IPS DF 6.9 (cell line): Measurements from ENCODE around the gene ME3.
"Not testable (repeated sequence)": the region's sequence is repeated elsewhere in the genome, so short reads cannot be mapped to it uniquely, and the experiment has no call there.

Experiments
- DNase-seq: peaks from one replicate; pipeline ENCODE4 v3.0.0-alpha.2; 2013; ENCODE audit warnings: low read depth, low spot score
- H3K27ac ChIP-seq: one replicate; pipeline ENCODE4 v1.5.1; 2013; ENCODE audit warnings: low read length, control low read depth
- H3K27me3 ChIP-seq: 2 replicates; pipeline ENCODE4 v1.6.1; 2013; ENCODE audit warnings: mild to moderate bottlenecking, low read length; ENCODE audit not compliant: control insufficient read depth, insufficient read depth
- H3K36me3 ChIP-seq: 2 replicates; pipeline ENCODE4 v1.6.1; 2013; ENCODE audit warnings: low read length; ENCODE audit not compliant: control insufficient read depth, insufficient read depth
- H3K4me1 ChIP-seq: 2 replicates; pipeline ENCODE4 v1.6.1; 2013; ENCODE audit warnings: low read length; ENCODE audit not compliant: control insufficient read depth, insufficient read depth
- H3K4me3 ChIP-seq: 2 replicates; pipeline ENCODE4 v1.5.1; 2013; ENCODE audit warnings: mild to moderate bottlenecking, low read length
- H3K9me3 ChIP-seq: 2 replicates; pipeline ENCODE4 v1.6.1; 2013; ENCODE audit warnings: low read length, inconsistent platforms; ENCODE audit not compliant: control insufficient read depth, insufficient read depth
- WGBS: extraction: QIAGEN DNeasy Blood & Tissue Kit; methylation state at CpG from one replicate; pipeline ENCODE4 v1.1.7; 2013; ENCODE audit warnings: mixed read lengths, missing lambda C conversion rate; ENCODE audit not compliant: insufficient read length, insufficient coverage; 5-methylcytosine and 5-hydroxymethylcytosine counted together

ME3 gene

GRCh38 chr11:86433361-86434095 is 238.9 kb downstream of the ME3 start:
- not testable (repeated sequence) for H3K27me3 ChIP-seq, DNase-seq, H3K27ac ChIP-seq, H3K4me1 ChIP-seq, H3K4me3 ChIP-seq, H3K36me3 ChIP-seq, H3K9me3 ChIP-seq
- no CpG with 5 or more reads among the region's 38 CpGs for WGBS

GRCh38 chr11:86431258-86431657 is 241.2 kb downstream of the ME3 start:
- H3K9me3 ChIP-seq: no peaks in the 10 kb centered on the region
- no peak for DNase-seq
- no peak overlapping the region for H3K4me3 ChIP-seq
- WGBS: no CpG with 5 or more reads among the region's 37 CpGs
- H3K4me1 ChIP-seq: no peaks in the 10 kb centered on the region; the same call in 1 of the 2 replicates
- no peak overlapping the region for H3K27ac ChIP-seq
- H3K27me3 ChIP-seq: no peaks in the 10 kb centered on the region
- no peaks in the 10 kb centered on the region for H3K36me3 ChIP-seq

GRCh38 chr11:86427441-86427840 is 245.0 kb downstream of the ME3 start:
- Histone ChIP-seq H3K4me1 (no peaks in the 10 kb centered on the region; the same call in 1 of the 2 replicates), H3K27me3 (no peaks in the 10 kb centered on the region), H3K9me3 (no peaks in the 10 kb centered on the region), H3K4me3 (no peak overlapping the region), H3K36me3 (no peaks in the 10 kb centered on the region), H3K27ac (no peak overlapping the region)
- no peak for DNase-seq

GRCh38 chr11:86423488-86423887 is 248.9 kb downstream of the ME3 start:
- not testable (repeated sequence) for H3K36me3 ChIP-seq, H3K4me3 ChIP-seq, H3K4me1 ChIP-seq, H3K9me3 ChIP-seq, H3K27ac ChIP-seq, H3K27me3 ChIP-seq, DNase-seq
- no CpG with 5 or more reads among the region's 4 CpGs for WGBS

- Histone ChIP-seq H3K27me3 (no peaks in the 10 kb centered on the region), H3K36me3 (no peaks in the 10 kb centered on the region), H3K9me3 (no peaks in the 10 kb centered on the region), H3K27ac (no peak overlapping the region), H3K4me3 (no peak overlapping the region), H3K4me1 (no peaks in the 10 kb centered on the region)
- no CpG with 5 or more reads among the region's 12 CpGs for WGBS
- DNase-seq: no peak
Observed at GRCh38 chr11:86422371-86422770, 250.0 kb downstream of the ME3 start.

GRCh38 chr11:86421946-86422345 is 250.5 kb downstream of the ME3 start:
- no peak overlapping the region for H3K27ac ChIP-seq
- no CpG with 5 or more reads among the region's 4 CpGs for WGBS
- no peak for DNase-seq
- no peaks in the 10 kb centered on the region for H3K27me3 ChIP-seq
- H3K4me1 ChIP-seq: no peaks in the 10 kb centered on the region
- no peaks in the 10 kb centered on the region for H3K36me3 ChIP-seq
- H3K4me3 ChIP-seq: no peak overlapping the region
- no peaks in the 10 kb centered on the region for H3K9me3 ChIP-seq

- no peak for DNase-seq
- Histone ChIP-seq H3K4me1 (no peaks in the 10 kb centered on the region), H3K9me3 (no peaks in the 10 kb centered on the region), H3K27ac (no peak overlapping the region), H3K4me3 (no peak overlapping the region), H3K27me3 (no peaks in the 10 kb centered on the region), H3K36me3 (no peaks in the 10 kb centered on the region)
- no CpG with 5 or more reads among the region's 2 CpGs for WGBS
Observed at GRCh38 chr11:86418917-86419316, 253.5 kb downstream of the ME3 start.

- 100% methylated on average over 2 of the region's 3 CpGs for WGBS
- H3K4me1 ChIP-seq: no peaks in the 10 kb centered on the region
- no peak overlapping the region for H3K4me3 ChIP-seq
- DNase-seq: no peak
- H3K36me3 ChIP-seq: no peaks in the 10 kb centered on the region
- no peaks in the 10 kb centered on the region for H3K27me3 ChIP-seq
- H3K9me3 ChIP-seq: no peaks in the 10 kb centered on the region
- H3K27ac ChIP-seq: no peak overlapping the region
Observed at GRCh38 chr11:86418513-86418912, 253.9 kb downstream of the ME3 start.

GRCh38 chr11:86418106-86418505 is 254.3 kb downstream of the ME3 start:
- H3K27me3 ChIP-seq: no peaks in the 10 kb centered on the region
- DNase-seq: no peak
- WGBS: no CpG with 5 or more reads among the region's 3 CpGs
- H3K4me3 ChIP-seq: no peak overlapping the region
- H3K4me1 ChIP-seq: no peaks in the 10 kb centered on the region
- H3K27ac ChIP-seq: no peak overlapping the region
- no peaks in the 10 kb centered on the region for H3K9me3 ChIP-seq
- no peaks in the 10 kb centered on the region for H3K36me3 ChIP-seq

GRCh38 chr11:86416951-86417350 is 255.5 kb downstream of the ME3 start:
- no CpG with 5 or more reads among the region's 9 CpGs for WGBS
- not testable (repeated sequence) for DNase-seq

GRCh38 chr11:86416494-86416893 is 255.9 kb downstream of the ME3 start:
- WGBS: no CpG with 5 or more reads among the region's 1 CpG

More at GRCh38 chr11:86416951-86417350, 255.5 kb downstream of the ME3 start:
- H3K27ac ChIP-seq, H3K36me3 ChIP-seq, H3K4me3 ChIP-seq, H3K4me1 ChIP-seq, H3K27me3 ChIP-seq, H3K9me3 ChIP-seq: not testable (repeated sequence)

More at GRCh38 chr11:86416494-86416893, 255.9 kb downstream of the ME3 start:
- Histone ChIP-seq H3K9me3 (no peaks in the 10 kb centered on the region), H3K27ac (no peak overlapping the region), H3K4me3 (no peak overlapping the region), H3K27me3 (no peaks in the 10 kb centered on the region), H3K36me3 (no peaks in the 10 kb centered on the region), H3K4me1 (no peaks in the 10 kb centered on the region)
- DNase-seq: no peak
